CD4-positive, alpha-beta T cell treated with Interleukin-6 for 4 hours (primary cell): ENCODE data around the gene ATP6V1A.

Experiments used
- DNase-seq: peaks from one replicate; pipeline ENCODE4 v3.0.0-alpha.2; 2020; ENCODE audit warnings: mixed read lengths

Gene ATP6V1A

DNA sequence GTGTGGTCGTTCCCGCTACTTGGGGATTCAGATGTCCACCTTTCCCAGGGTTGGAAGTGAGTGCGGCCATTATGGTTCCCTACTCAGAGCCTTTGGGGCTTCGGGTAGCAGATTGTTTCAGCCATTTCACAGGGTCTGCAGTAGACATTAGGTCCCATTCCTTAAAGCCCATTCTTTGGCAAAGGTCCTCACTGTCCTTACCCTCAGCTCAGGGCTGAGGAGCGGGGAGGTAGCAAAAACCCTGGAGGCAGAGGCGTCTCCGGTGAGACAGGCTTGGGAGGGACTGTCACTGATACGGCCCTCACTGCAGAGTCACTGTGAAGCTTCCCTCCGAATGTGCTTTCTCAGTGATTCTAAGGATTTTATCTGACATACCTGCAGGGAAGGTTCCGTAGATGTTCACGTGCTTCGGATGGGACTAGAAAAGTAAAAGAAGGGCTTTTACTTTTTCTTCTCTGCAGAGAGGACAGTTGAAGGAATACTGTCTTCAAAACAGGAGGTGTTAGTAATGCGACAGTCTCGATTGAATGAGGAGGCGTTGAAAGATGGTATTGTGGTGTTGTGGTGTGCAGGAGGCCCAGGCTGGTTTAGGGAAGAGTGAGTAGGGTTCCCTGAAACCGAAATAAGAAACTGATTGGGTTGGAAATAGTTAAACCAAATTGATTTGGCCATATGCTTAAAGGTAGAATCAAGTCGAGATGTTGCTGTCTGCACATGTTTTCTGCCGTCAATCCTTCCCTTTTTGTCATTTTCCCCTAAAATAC is 630 bp downstream of the ATP6V1A start:
- peak; percentile 9 for DNase-seq

DNA sequence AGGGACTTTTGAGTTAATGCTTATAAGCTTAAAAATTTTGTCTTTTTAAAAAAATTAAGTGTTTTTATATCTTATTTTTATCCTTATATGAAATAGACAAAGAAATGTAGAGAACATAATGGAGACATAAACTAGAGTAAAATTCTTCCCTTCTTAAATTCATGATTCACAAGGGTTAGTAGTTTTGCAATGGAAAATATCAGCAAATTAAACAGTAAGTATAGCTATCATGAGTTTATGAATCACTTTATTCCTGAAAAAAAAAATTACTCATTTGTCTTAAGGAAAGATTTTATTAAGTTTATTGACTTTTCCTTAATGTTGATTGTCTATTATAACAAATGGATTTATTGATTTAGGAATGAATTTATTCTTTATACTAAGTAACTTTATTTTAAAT is 4.3 kb downstream of the ATP6V1A start:
- DNase-seq: no peak

DNA sequence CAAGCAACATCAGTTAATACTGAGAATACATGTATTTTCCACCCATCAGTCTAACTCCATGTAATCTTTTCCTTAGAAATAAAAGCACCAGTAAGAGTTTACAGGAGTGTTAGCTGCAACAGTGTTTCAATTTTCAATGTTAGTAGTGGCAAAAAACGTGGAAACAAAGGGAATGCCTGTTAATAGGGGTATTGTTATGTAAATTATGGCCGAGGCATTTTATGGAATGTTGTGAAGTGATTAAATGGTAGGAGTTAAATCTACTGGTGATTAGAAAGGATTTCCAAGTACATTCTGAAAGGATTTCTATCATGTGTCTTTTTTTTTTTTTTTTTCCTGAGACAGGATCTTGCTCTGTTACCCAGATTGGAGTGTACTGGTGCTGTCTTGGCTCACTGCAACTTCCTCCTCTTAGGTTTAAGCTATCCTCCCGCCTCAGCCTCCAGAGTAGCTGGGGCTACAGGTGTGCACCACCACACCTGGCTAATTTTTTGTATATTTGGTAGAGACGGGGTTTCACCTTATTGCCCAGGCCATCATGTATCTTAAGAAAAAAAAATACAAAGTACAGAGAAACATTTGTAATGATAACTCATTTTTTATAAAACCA is 6.6 kb downstream of the ATP6V1A start:
- no peak for DNase-seq

DNA sequence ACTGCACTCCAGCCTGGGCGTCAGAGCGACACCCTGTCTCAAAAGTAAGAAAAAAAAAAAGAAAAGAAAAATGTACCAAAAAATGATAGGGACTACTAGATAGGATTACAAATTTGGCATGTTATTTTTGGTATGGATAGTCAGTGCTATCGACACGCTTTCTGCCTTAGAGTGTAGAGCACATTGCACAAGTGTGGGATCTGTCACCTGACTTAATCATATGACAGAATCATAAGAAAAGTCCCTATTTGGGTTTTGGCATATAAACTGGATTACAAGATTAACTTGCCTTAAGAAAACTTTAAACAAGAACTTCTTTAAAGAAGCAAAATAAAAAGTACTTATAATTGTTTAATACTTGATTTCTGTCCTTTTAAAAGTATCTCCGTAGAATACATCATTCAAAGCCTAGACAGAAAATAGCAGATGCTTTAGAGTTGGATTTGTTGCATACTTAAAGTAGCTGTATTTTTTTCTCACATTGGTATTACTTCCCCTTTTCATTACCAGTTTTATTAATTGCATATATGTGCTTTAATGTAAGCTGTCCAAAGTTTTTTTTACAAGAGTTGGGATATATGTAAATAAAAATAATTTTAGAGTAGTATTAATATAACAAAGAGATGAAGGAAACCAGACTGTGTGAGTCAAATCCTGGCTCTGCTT is 7.8 kb downstream of the ATP6V1A start:
- no peak for DNase-seq

DNA sequence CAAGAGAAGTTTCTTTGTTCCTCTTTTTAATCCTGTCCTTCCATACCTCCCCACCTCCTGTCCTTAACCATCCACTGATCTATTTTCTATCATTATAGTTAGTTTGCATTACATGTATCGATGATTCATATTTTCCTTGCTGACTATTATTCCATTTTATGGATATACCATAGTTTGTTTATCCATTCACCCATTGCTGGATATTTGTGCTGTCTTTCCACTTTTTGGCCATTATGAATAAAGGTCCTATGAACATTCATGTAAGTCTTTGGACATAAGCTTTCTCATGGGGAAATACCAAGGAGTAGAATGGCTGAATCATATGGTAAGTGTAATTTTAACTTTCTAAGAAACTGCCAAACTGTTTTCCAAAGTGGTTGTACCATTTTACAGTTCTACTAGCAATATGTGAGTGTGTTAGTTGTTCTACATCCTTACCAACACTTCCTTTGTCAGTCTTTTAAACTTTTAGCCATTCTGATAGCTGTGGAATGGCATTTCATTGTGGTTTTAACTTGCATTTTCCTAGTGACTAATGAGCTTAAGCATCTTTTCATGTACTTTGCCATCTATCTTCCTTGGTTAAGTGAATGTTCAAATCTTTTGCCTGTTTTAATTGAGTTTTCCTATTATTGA is 11.7 kb downstream of the ATP6V1A start:
- no peak for DNase-seq

DNA sequence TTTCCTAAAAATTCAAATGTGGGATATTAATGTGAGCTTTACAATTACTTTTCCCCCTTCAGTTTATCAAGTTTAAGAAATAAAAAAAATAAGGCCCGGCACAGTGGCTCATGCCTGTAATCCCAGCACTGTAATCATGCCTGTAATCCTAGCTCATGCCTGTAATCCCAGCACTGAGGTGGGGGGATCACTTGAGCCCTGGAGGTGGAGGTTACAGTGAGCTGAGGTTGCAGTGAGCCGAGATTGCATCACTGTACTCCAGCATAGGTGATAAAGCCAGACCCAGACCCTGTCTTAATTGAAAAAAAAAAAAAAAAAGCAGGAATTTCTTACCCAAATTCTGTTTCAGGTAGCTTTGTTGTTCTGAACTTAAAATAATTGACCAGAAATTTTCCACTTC is 17.9 kb downstream of the ATP6V1A start:
- DNase-seq: no peak

DNA sequence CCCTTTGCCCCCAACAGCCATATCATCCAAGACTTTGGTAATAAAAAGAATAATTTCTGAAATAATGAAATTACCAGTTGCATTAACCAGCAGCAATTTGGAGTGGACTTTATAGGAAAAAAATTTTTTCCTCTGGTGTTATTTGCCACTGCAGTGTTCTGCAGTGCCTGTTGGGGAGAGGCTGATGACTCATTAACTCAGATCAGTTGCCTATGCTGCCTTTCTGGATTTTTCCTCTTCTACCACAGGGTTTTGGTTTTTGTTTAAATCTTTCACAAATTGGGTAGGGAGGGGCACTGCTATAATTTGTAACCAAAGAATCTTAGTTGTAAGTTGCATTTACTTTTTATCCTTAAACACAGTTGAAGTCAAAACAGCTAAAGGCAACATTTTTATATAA is 22.7 kb downstream of the ATP6V1A start:
- no peak for DNase-seq

DNA sequence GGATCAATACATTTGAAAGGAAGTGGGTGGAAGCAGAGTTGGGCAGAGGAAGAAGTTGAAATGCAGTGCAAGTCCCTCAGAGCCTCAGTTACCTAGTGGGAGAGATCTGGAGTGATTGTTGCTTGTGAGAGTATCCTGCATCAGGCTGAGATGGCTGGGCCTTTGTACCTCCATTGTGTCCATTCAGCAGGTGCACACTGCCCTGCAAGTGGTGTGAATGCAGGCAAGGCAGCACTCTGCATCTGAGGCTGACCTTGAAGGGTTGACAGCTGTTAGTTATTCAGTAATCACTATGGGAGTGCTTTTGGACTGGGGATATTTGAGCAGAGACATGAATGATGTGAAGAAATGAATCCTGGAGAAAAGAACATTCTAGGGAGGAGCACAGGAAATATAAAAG is 25.2 kb downstream of the ATP6V1A start:
- DNase-seq: no peak

DNA sequence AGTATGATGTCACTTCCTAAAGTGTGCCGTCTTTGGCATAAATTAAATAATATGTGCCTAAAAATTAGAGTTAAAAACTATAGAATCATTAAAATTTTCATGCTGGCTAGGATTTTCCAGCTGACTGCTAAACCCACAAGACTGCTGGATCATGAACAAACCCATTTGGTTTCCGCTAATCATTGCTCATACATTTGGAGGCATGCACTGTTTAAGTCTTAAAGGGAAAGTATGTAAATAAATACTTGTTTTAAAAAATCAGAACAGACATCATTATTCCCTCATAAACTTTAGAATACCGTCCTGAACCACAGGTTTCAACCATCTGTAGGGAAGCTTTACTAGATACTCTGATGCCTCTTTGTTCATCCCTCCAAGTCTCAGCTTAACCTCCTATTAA is 26.5 kb downstream of the ATP6V1A start:
- no peak for DNase-seq

DNA sequence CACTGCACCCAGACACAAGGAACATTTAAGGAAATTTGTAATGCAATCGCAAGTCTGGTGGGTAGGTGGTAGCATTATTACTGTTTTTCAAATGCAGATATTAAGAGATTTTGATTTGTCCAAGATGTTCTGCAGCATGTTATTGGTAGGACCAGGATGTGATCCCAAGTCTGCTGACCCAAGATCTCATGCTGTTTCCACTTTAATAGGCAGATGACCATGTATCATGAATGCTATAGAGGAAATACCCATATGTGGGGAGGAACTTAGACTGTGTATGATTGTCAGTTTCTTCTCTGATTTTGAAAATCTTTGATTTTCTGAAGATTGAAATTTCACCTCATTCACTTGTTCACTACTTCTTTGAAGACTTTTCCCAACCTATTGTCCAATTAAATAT is 28.7 kb downstream of the ATP6V1A start:
- DNase-seq: no peak

DNA sequence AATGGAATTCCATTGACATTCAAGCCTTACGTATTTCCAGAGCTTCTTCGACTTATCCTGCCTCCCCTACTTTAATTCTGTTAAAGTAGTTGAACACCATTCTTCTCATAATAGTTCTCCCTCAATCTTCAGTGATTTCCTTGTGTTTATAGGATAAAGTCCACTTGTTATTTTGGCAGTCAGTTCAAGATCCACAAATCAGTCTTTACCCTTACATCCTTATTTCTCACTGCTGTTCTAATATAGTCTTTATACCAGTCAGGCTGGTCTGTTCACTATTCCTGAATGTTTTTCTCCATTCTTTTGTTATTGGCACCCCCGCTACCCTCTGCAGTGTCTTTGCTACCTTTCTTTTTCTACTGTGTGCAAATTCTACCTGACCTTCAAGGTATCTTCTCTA is 29.7 kb downstream of the ATP6V1A start:
- no peak for DNase-seq

DNA sequence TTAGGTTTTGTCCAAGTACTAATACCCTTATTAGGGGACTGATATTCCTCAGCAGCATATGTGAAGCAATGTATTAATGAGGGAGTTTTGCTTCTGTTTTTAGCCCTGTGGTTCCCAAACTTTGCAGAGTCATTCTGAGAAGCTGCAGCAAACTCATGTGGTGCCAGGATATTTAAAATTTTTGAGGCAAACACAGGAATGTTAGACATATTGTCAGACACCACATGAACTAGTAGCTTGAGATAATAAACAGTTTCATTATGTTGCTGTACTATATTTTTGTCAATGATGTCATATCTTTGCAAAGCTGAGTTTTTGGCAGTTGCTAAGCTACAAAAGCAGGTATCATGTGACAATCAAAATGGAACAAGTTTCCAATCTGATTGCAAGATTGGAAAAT is 36.6 kb downstream of the ATP6V1A start:
- no peak for DNase-seq

DNA sequence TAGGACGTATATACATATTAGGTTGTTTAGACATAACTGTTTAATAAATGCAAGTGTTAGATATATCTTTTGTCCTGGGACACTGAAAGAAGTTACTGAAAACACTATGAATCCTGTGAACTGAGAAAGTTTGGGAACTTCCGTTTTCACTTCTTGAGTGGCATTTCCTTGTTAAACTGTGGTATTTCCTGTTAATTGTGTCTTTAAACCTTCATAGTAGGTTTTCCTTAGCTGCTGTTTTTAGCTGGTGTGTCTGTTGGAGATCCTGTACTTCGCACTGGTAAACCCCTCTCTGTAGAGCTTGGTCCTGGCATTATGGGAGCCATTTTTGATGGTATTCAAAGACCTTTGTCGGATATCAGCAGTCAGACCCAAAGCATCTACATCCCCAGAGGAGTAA is 37.1 kb downstream of the ATP6V1A start:
- no peak for DNase-seq

DNA sequence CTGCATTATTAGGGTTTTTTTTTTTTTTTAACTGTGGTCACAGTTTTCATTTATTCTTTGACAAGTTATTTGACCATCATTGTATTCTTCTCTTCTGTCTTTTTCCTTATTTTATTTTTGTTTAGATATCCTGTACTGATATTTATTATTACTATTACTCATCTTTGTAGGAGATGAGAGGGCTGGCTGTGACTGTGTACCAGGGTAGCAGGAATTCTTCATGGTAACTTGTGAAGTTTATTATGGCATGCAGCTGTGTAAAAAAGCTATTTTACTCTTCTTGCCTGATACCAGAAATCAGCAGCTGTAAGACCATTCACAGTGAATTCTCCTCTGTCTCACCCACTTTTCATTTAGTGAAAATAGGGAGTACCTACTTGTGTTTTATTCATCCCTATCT is 44.5 kb downstream of the ATP6V1A start:
- DNase-seq: no peak

DNA sequence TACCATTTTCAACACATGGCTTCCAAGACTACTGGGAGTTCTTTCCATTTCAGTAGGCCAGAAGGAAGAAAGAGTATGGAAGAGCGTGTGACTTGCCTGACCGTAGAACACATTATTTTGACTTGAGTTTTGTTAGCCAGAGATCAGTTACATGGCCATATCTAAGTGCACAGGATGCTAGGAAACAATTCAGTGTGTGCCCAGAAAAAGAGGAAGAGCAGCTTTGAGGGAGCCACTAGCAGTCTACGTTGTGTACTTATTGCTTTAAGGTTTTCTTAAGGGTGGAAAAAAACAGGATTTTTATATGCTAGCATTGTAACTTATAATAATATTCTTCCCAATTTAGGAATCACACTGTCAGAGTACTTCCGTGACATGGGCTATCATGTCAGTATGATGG is 47.7 kb downstream of the ATP6V1A start:
- DNase-seq: no peak

DNA sequence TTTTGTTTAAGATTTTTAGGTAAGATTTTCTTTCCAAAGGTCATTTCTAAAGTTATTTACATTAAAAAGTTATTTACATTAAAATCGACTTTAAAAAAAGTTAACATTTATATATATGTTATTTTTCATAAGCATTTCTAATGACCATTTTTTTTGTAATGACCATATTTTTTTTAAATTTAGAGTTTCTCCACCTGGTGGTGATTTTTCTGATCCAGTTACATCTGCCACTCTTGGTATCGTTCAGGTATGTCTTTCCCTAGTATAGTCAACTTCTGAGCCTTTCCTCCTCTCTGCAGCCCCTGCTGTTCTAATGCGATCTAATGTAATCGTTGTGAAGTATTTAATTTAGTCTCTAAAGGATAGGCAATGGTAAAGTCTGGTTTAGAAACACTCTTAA is 48.9 kb downstream of the ATP6V1A start:
- no peak for DNase-seq

DNA sequence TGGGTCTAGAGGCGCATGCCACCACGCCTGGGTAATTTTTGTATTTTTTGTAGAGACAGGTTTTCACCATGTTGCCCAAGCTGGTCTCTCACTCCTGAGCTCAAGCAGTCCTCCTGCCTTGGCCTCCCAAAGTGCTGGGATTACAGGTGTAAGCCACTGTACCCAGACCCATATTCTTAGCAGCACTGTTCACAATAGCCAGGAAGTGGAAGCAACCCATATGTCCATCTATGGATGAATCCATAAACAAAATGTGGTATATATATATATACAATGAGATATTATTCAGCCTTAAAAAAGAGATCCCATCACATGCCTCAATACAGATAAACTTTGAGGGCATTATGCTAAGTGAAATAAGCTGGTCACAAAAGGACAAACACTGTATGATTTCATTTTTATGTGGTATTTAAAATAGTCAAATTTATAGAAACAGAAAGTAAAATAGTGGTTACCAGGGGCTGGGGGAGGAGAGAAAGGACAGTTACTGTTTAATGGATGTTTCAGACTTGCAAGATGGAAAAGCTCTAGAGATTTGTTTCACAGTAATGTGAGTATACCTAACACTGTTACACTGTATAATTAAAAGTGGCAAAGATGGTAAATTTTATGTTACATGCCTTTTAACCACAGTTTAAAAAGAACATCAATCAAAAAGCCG is 56.1 kb downstream of the ATP6V1A start:
- no peak for DNase-seq

DNA sequence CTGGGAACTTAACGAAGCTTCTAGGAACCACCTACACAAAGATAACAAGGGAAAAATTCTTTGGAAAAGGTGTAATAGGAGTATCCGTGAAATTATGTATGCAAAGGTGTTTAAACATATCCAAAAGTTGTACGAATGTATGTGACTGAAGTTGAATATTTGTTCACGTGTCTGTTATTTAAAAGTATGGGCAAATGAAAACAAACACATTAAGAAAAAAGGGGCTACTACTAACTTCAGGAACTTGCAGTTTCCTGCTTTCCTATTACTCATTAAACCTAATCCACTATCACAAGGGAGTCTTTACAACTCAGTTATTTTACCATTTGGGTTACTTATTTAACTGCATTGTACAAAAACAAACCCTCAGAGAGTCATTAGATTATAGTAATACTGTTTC is 57.8 kb downstream of the ATP6V1A start:
- DNase-seq: no peak

DNA sequence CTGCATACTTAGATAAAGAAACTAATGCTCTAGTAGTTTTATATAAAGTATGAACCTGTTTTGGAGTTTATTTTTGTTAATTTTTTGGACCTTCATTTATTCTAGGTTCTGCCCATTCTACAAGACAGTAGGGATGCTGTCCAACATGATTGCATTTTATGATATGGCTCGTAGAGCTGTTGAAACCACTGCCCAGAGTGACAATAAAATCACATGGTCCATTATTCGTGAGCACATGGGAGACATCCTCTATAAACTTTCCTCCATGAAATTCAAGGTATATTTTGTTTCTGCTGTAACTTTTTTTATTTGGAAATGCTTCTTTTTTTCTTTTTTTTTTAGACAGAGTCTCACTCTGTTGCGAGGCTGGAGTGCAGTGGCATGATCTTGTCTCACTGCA is 58.4 kb downstream of the ATP6V1A start:
- no peak for DNase-seq

DNA sequence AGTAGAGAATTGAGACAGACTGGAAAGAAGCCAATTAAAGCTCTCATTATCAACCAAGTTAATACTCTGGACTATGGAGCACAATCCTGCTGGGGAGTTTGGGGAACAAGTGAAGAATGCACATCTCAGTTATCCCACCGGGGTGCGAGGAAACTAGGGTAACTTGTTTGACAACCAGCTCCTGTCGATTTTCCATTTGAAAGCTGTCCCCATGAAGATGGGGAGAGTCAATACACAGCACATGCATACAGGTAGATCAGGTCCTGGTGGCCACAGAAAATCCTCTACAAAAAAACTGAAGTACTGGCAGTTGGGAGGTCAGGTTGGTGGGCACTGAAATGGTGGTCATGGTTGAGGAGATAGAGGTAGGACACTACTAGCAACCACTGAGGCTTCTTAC is 66.0 kb downstream of the ATP6V1A start:
- no peak for DNase-seq

DNA sequence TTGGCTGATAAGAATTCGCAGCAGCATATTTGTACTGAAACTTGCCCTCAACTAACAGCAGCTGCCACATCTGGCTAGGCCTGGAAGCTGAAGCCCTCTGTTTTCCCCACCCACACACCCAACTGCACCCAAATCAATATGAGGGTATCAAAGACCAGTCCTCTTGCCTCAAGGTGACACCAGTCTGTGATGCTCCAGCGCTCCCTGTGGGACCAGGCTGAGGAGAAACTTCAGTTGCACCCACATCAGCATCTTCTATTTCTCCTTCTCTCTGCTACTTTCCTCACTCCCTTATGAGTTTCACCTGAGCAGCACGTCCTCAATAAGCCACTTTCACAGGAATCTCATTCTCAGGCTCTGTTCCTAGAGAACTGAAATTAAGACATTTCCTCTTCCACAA is 73.0 kb downstream of the ATP6V1A start:
- DNase-seq: no peak

DNA sequence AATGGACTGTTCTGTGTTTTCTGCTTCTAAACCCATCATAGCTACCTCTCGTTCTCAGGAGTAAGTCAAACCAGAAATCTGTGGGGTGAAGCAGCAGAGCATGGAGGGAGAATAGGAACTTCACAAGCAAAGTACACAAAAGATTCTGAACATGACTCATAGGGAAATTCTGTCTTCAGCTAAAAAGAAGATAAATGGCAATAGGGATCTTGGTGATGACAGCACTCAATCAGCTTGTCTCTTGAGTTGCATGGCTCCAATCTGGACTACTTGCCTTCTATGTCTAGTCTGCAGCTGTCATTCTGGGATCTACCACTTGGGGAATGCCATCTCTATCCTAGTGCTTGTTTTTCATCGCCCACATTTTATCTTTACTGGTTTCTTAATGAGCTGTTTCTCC is 78.3 kb downstream of the ATP6V1A start:
- DNase-seq: no peak

DNA sequence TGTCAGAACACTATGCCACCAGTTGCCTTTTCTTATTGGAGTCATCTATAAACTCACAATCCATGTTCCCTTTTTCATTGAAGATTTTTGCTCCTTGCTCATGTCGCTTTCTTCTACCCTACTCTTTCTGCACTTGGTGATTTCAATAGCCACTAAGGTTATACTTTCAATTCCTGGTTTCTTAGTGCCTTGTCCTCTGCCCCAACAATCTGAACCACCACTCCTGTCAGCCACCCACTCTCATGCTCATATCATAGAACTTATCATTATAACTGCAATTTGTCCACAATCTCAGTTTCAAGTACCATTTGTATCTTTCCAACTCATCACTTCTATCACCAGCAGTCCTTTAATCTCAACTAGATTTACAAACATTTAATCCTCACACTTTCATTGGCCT is 81.8 kb downstream of the ATP6V1A start:
- no peak for DNase-seq
